Liver (tissue), 9 donors: ENCODE measurements around the gene C4B. TPM values are rescaled to one million over a fixed set of nuclear protein-coding genes. Genes with fewer than 3 reads are reported as not detected.

Experiments used
- DNase-seq: peaks from one replicate; pipeline ENCODE4 v3.0.0-alpha.2; 2017; ENCODE audit warnings: low spot score
- H3K27ac ChIP-seq, 2 donors: one replicate each; pipeline ENCODE4 v1.7.0; 2013; ENCODE audit warnings: inconsistent platforms in 2 of 2, low read length in 2 of 2, control low read depth in 1 of 2, low read depth in 1 of 2, mild to moderate bottlenecking in 1 of 2
- H3K27me3 ChIP-seq, 4 donors: one replicate each; pipeline versions ENCODE4 v1.6.1 to v1.7.0; 2013; ENCODE audit warnings: low read length in 3 of 4, inconsistent platforms in 1 of 4, mild to moderate bottlenecking in 1 of 4, moderate library complexity in 1 of 4; ENCODE audit not compliant: control insufficient read depth in 4 of 4, insufficient read depth in 4 of 4
- H3K36me3 ChIP-seq, 4 donors: one replicate each; pipeline versions ENCODE4 v1.6.1 to v1.7.0; 2013; ENCODE audit warnings: low read length in 3 of 4, mild to moderate bottlenecking in 3 of 4, low read depth in 1 of 4, moderate library complexity in 1 of 4; ENCODE audit not compliant: control insufficient read depth in 4 of 4, insufficient read depth in 3 of 4
- H3K4me1 ChIP-seq, 4 donors: one replicate each; pipeline versions ENCODE4 v1.6.1 to v1.7.0; 2013; ENCODE audit warnings: low read length in 3 of 4, mild to moderate bottlenecking in 3 of 4, moderate library complexity in 1 of 4; ENCODE audit not compliant: control insufficient read depth in 4 of 4, insufficient read depth in 4 of 4
- H3K4me3 ChIP-seq, 3 donors: one replicate each; pipeline versions ENCODE4 v1.6.1 to v1.7.0; 2013; ENCODE audit warnings: low read length in 3 of 3, control low read depth in 1 of 3, low read depth in 1 of 3, mild to moderate bottlenecking in 1 of 3
- H3K9ac ChIP-seq, 2 donors: one replicate each; pipeline ENCODE4 v1.7.0; 2013; ENCODE audit warnings: low read length in 2 of 2, mild to moderate bottlenecking in 2 of 2, moderate library complexity in 2 of 2, control low read depth in 1 of 2, low read depth in 1 of 2
- H3K9me3 ChIP-seq, 4 donors: one replicate each; pipeline versions ENCODE4 v1.6.1 to v1.7.0; 2013; ENCODE audit warnings: low read length in 3 of 4; ENCODE audit not compliant: control insufficient read depth in 4 of 4
- ATF3 ChIP-seq: IDR thresholded peaks from 2 replicates; pipeline ENCODE4 v1.6.1; 2016; ENCODE audit warnings: antibody characterized with exemption
- CTCF ChIP-seq: fragments of 150-350 bp; IDR thresholded peaks from 2 replicates; pipeline ENCODE4 v1.5.1; 2017; ENCODE audit warnings: improper control_type of control experiment, low read depth, low read length; ENCODE audit not compliant: missing input control
- EGR1 ChIP-seq, 2 donors: IDR thresholded peaks; 2 replicates each; pipeline ENCODE4 v1.6.1; 2016 to 2018; ENCODE audit warnings: antibody characterized with exemption in 2 of 2, low read depth in 2 of 2
- FOXA1 ChIP-seq: IDR thresholded peaks from 2 replicates; pipeline ENCODE4 v1.6.1; 2016; ENCODE audit warnings: antibody characterized with exemption
- FOXA2 ChIP-seq: IDR thresholded peaks from 2 replicates; pipeline ENCODE4 v1.6.1; 2016; ENCODE audit warnings: antibody characterized with exemption
- GABPA ChIP-seq, 2 donors: IDR thresholded peaks in 1 of 2; conservative IDR thresholded peaks in 1 of 2; 2 replicates each; pipeline ENCODE4 v1.6.1; 2016; ENCODE audit warnings: antibody characterized with exemption in 2 of 2, mild to moderate bottlenecking in 1 of 2, moderate library complexity in 1 of 2
- HNF4A ChIP-seq, 2 donors: conservative IDR thresholded peaks; 2 replicates each; pipeline ENCODE4 v1.6.1; 2016; ENCODE audit warnings: antibody characterized with exemption in 2 of 2, mild to moderate bottlenecking in 2 of 2
- HNF4G ChIP-seq: IDR thresholded peaks from 2 replicates; pipeline ENCODE4 v1.6.1; 2016; ENCODE audit warnings: antibody characterized with exemption
- JUND ChIP-seq, 2 donors: IDR thresholded peaks; 2 replicates each; pipeline ENCODE4 v1.6.1; 2016; ENCODE audit warnings: antibody characterized with exemption in 2 of 2
- MAX ChIP-seq: IDR thresholded peaks from 2 replicates; pipeline ENCODE4 v1.6.1; 2016; ENCODE audit warnings: antibody characterized with exemption
- NR2F2 ChIP-seq: IDR thresholded peaks from 2 replicates; pipeline ENCODE4 v1.6.1; 2016; ENCODE audit warnings: antibody characterized with exemption
- RAD21 ChIP-seq, 2 donors: IDR thresholded peaks; 2 replicates each; pipeline ENCODE4 v1.6.1; 2016; ENCODE audit warnings: antibody characterized with exemption in 2 of 2, mild to moderate bottlenecking in 2 of 2
- REST ChIP-seq: IDR thresholded peaks from 2 replicates; pipeline ENCODE4 v1.6.1; 2016; ENCODE audit warnings: antibody characterized with exemption, mild to moderate bottlenecking
- RXRA ChIP-seq, 2 donors: IDR thresholded peaks; 2 replicates each; pipeline ENCODE4 v1.6.1; 2017 to 2018; ENCODE audit warnings: antibody characterized with exemption in 2 of 2, mild to moderate bottlenecking in 1 of 2
- SP1 ChIP-seq: IDR thresholded peaks from 2 replicates; pipeline ENCODE4 v1.6.1; 2018; ENCODE audit warnings: antibody characterized with exemption, mild to moderate bottlenecking
- TAF1 ChIP-seq: conservative IDR thresholded peaks from 2 replicates; pipeline ENCODE4 v1.6.1; 2016; ENCODE audit warnings: antibody characterized with exemption, mild to moderate bottlenecking
- YY1 ChIP-seq: IDR thresholded peaks from 2 replicates; pipeline ENCODE4 v1.6.1; 2016; ENCODE audit warnings: antibody characterized with exemption, mild to moderate bottlenecking
- ZBTB33 ChIP-seq: IDR thresholded peaks from 2 replicates; pipeline ENCODE4 v1.6.1; 2016; ENCODE audit warnings: antibody characterized with exemption
- WGBS: extraction: QIAGEN DNeasy Blood & Tissue Kit; methylation state at CpG from one replicate; pipeline ENCODE4 v1.1.7; 2013; 5-methylcytosine and 5-hydroxymethylcytosine counted together
- polyA plus RNA-seq, 2 donors: library from polyadenylated mRNA; stranded (reverse) in 1 of 2; unstranded in 1 of 2; fragments of 200-250 nt in 1 of 2; fragments of >200 nt in 1 of 2; fragmentation: Nextera tagmentation in 1 of 2; extraction: Ambion mirVana in 1 of 2; gene quantifications; one replicate each; pipeline versions ENCODE4 v1.2.1 to v1.2.3, GENCODE V29; 2013 to 2015
- total RNA-seq, 2 donors: library from RNA; depleted of rRNA; stranded (reverse); fragments of >200 nt; gene quantifications; one replicate each; pipeline ENCODE4 v1.2.3, GENCODE V29; 2014
- donor health status: healthy.
- donor health status: healthy.
- donor health status: healthy.
- donor health status: healthy.
- donor health status: healthy.

The C4B gene
- total and polyA plus RNA-seq, 4 donors = 666 to 3,560 (median 1,406) TPM

- Histone ChIP-seq H3K27ac (no peak overlapping the region), H3K36me3 (peaks cover 23 to 73% (median 51%) of the 10 kb centered on the region in 4 donors), H3K4me1 (peaks cover 4 to 40% (median 25%) of the 10 kb centered on the region in 4 donors), H3K9me3 (no peaks in the 10 kb centered on the region), H3K4me3 (no peak overlapping the region), H3K27me3 (no peaks in the 10 kb centered on the region), H3K9ac (no peak overlapping the region)
- no peak for TF ChIP-seq NR2F2
- no peak for TF ChIP-seq TAF1
- TF ChIP-seq REST = no peak
- TF ChIP-seq ATF3 = no peak
- no peak for TF ChIP-seq MAX
- TF ChIP-seq FOXA2 = no peak
- TF ChIP-seq HNF4A (conservative IDR thresholded peaks at IDR 0.05) = no peak
- no peak for TF ChIP-seq HNF4G
- TF ChIP-seq EGR1 (IDR thresholded peaks at IDR 0.05; ENCODE audit: low read depth in 2 of 2) = no peak
- TF ChIP-seq RAD21 (IDR thresholded peaks at IDR 0.05) = no peak
- TF ChIP-seq CTCF = no peak
- TF ChIP-seq JUND (IDR thresholded peaks at IDR 0.05) = no peak
- TF ChIP-seq GABPA (IDR thresholded peaks at IDR 0.05 in 1 of 2, conservative IDR thresholded peaks at IDR 0.05 in 1 of 2) = no peak
- no peak for TF ChIP-seq ZBTB33
- no peak for TF ChIP-seq FOXA1
- no peak for TF ChIP-seq SP1
- no peak for TF ChIP-seq YY1
- TF ChIP-seq RXRA (IDR thresholded peaks at IDR 0.05) = no peak
- no peak for DNase-seq
- 93% methylated on average over 7 of the region's 7 CpGs for WGBS
Observed at GRCh38 chr6:31966506-31966905, 48.1 kb upstream of the C4B start.
